ENCODE measurements around the gene GPC5. TPM values are rescaled to one million over a fixed set of nuclear protein-coding genes. Genes with fewer than 3 reads are reported as not detected.
"Not testable (repeated sequence)": the region's sequence is repeated elsewhere in the genome, so short reads cannot be mapped to it uniquely, and the experiment has no call there.

The GPC5 gene
- polyA plus RNA-seq, 4 donors = 0.18 to 0.86 TPM; not detected in 2

- FAIRE-seq = no peak
- peak in 1 of 2 donors; percentile 4 for DNase-seq
These were observed 1445.1 kb downstream of the GPC5 start for GRCh38 chr13:92843549-92843948.

GRCh38 chr13:92849381-92849780 is 1451.0 kb downstream of the GPC5 start:
- DNase-seq = no peak
- Histone ChIP-seq H3K4me1 (ENCODE audit: control insufficient read depth in 3 of 3, insufficient read depth in 2 of 3, low read depth in 1 of 3, low read length in 2 of 3) (no peaks in the 10 kb centered on the region), H3K4me3 (ENCODE audit: low read depth in 1 of 3, low read length in 3 of 3) (no peak overlapping the region), H3K9me3 (ENCODE audit: control insufficient read depth in 2 of 2, insufficient read depth in 1 of 2, low read depth in 1 of 2, low read length in 1 of 2) (no peaks in the 10 kb centered on the region), H3K27ac (ENCODE audit: low read depth in 1 of 3, low read length in 2 of 3) (no peak overlapping the region), H3K27me3 (ENCODE audit: control insufficient read depth in 3 of 3, insufficient read depth in 3 of 3, low read length in 3 of 3) (no peaks in the 10 kb centered on the region), H3K36me3 (ENCODE audit: control insufficient read depth in 3 of 3, insufficient read depth in 2 of 3, low read depth in 1 of 3, low read length in 3 of 3) (no peaks in the 10 kb centered on the region)
- no peak for FAIRE-seq

More at GRCh38 chr13:92843549-92843948, 1445.1 kb downstream of the GPC5 start:
- Histone ChIP-seq H3K36me3 (ENCODE audit: control insufficient read depth in 3 of 3, insufficient read depth in 2 of 3, low read depth in 1 of 3, low read length in 3 of 3) (no peaks in the 10 kb centered on the region), H3K9me3 (ENCODE audit: control insufficient read depth in 2 of 2, insufficient read depth in 1 of 2, low read depth in 1 of 2, low read length in 1 of 2) (no peaks in the 10 kb centered on the region), H3K27ac (ENCODE audit: low read depth in 1 of 3, low read length in 2 of 3) (no peak overlapping the region), H3K27me3 (ENCODE audit: control insufficient read depth in 3 of 3, insufficient read depth in 3 of 3, low read length in 3 of 3) (no peaks in the 10 kb centered on the region), H3K4me3 (ENCODE audit: low read depth in 1 of 3, low read length in 3 of 3) (no peak overlapping the region), H3K4me1 (ENCODE audit: control insufficient read depth in 3 of 3, insufficient read depth in 2 of 3, low read depth in 1 of 3, low read length in 2 of 3) (no peaks in the 10 kb centered on the region)
- WGBS, 3 donors = 30 to 41% (median 30%) methylated on average over 4 of the region's 4 CpGs

GRCh38 chr13:92864584-92865284 is 1466.3 kb downstream of the GPC5 start:
- 73 to 81% (median 74%) methylated on average over 6 of the region's 6 CpGs for WGBS, 3 donors
- no peaks in the 10 kb centered on the region for H3K36me3 ChIP-seq (ENCODE audit: control insufficient read depth in 3 of 3, insufficient read depth in 2 of 3, low read depth in 1 of 3, low read length in 3 of 3)
- H3K4me3 ChIP-seq (ENCODE audit: low read depth in 1 of 3, low read length in 3 of 3) = no peak overlapping the region
- FAIRE-seq (no peak), DNase-seq (no peak)
- no peaks in the 10 kb centered on the region for H3K9me3 ChIP-seq (ENCODE audit: control insufficient read depth in 2 of 2, insufficient read depth in 1 of 2, low read depth in 1 of 2, low read length in 1 of 2)
- no peak overlapping the region for H3K27ac ChIP-seq (ENCODE audit: low read depth in 1 of 3, low read length in 2 of 3)
- H3K27me3 ChIP-seq (ENCODE audit: control insufficient read depth in 3 of 3, insufficient read depth in 3 of 3, low read length in 3 of 3) = no peaks in the 10 kb centered on the region
- no peaks in the 10 kb centered on the region for H3K4me1 ChIP-seq (ENCODE audit: control insufficient read depth in 3 of 3, insufficient read depth in 2 of 3, low read depth in 1 of 3, low read length in 2 of 3)

GRCh38 chr13:92873029-92873428 is 1474.6 kb downstream of the GPC5 start:
- H3K27me3 ChIP-seq (ENCODE audit: control insufficient read depth in 3 of 3, insufficient read depth in 3 of 3, low read length in 3 of 3) = no peaks in the 10 kb centered on the region
- no peaks in the 10 kb centered on the region for H3K4me1 ChIP-seq (ENCODE audit: control insufficient read depth in 3 of 3, insufficient read depth in 2 of 3, low read depth in 1 of 3, low read length in 2 of 3)
- WGBS, 3 donors = 64 to 76% (median 74%) methylated on average over 3 of the region's 3 CpGs
- H3K27ac ChIP-seq (ENCODE audit: low read depth in 1 of 3, low read length in 2 of 3) = no peak overlapping the region
- no peak overlapping the region for H3K4me3 ChIP-seq (ENCODE audit: low read depth in 1 of 3, low read length in 3 of 3)
- FAIRE-seq (no peak), DNase-seq (no peak)
- no peaks in the 10 kb centered on the region for H3K36me3 ChIP-seq (ENCODE audit: control insufficient read depth in 3 of 3, insufficient read depth in 2 of 3, low read depth in 1 of 3, low read length in 3 of 3)
- H3K9me3 ChIP-seq (ENCODE audit: control insufficient read depth in 2 of 2, insufficient read depth in 1 of 2, low read depth in 1 of 2, low read length in 1 of 2) = no peaks in the 10 kb centered on the region

GRCh38 chr13:92886535-92887077 is 1488.2 kb downstream of the GPC5 start:
- DNase-seq (no peak), FAIRE-seq (no peak)
- no peaks in the 10 kb centered on the region for H3K4me1 ChIP-seq (ENCODE audit: control insufficient read depth in 3 of 3, insufficient read depth in 2 of 3, low read depth in 1 of 3, low read length in 2 of 3)
- H3K27ac ChIP-seq (ENCODE audit: low read depth in 1 of 3, low read length in 2 of 3) = no peak overlapping the region
- WGBS, 3 donors = 63 to 69% (median 63%) methylated on average over 1 of the region's 1 CpG
- no peaks in the 10 kb centered on the region for H3K27me3 ChIP-seq (ENCODE audit: control insufficient read depth in 3 of 3, insufficient read depth in 3 of 3, low read length in 3 of 3)
- H3K9me3 ChIP-seq (ENCODE audit: control insufficient read depth in 2 of 2, insufficient read depth in 1 of 2, low read depth in 1 of 2, low read length in 1 of 2) = no peaks in the 10 kb centered on the region
- H3K36me3 ChIP-seq (ENCODE audit: control insufficient read depth in 3 of 3, insufficient read depth in 2 of 3, low read depth in 1 of 3, low read length in 3 of 3) = no peaks in the 10 kb centered on the region
- no peak overlapping the region for H3K4me3 ChIP-seq (ENCODE audit: low read depth in 1 of 3, low read length in 3 of 3)

- Histone ChIP-seq H3K36me3 (ENCODE audit: control insufficient read depth in 3 of 3, insufficient read depth in 2 of 3, low read depth in 1 of 3, low read length in 3 of 3) (no peaks in the 10 kb centered on the region), H3K4me1 (ENCODE audit: control insufficient read depth in 3 of 3, insufficient read depth in 2 of 3, low read depth in 1 of 3, low read length in 2 of 3) (no peaks in the 10 kb centered on the region), H3K9me3 (ENCODE audit: control insufficient read depth in 2 of 2, insufficient read depth in 1 of 2, low read depth in 1 of 2, low read length in 1 of 2) (no peaks in the 10 kb centered on the region), H3K27ac (ENCODE audit: low read depth in 1 of 3, low read length in 2 of 3) (no peak overlapping the region), H3K27me3 (ENCODE audit: control insufficient read depth in 3 of 3, insufficient read depth in 3 of 3, low read length in 3 of 3) (no peaks in the 10 kb centered on the region), H3K4me3 (ENCODE audit: low read depth in 1 of 3, low read length in 3 of 3) (no peak overlapping the region)
- WGBS, 3 donors = 83 to 86% (median 85%) methylated on average over 3 of the region's 3 CpGs
- FAIRE-seq = no peak
- DNase-seq = no peak
These were observed 1496.0 kb downstream of the GPC5 start for GRCh38 chr13:92894447-92894846.

- Histone ChIP-seq H3K4me1 (ENCODE audit: control insufficient read depth in 3 of 3, insufficient read depth in 2 of 3, low read depth in 1 of 3, low read length in 2 of 3) (no peaks in the 10 kb centered on the region), H3K36me3 (ENCODE audit: control insufficient read depth in 3 of 3, insufficient read depth in 2 of 3, low read depth in 1 of 3, low read length in 3 of 3) (no peaks in the 10 kb centered on the region), H3K4me3 (ENCODE audit: low read depth in 1 of 3, low read length in 3 of 3) (no peak overlapping the region), H3K9me3 (ENCODE audit: control insufficient read depth in 2 of 2, insufficient read depth in 1 of 2, low read depth in 1 of 2, low read length in 1 of 2) (no peaks in the 10 kb centered on the region), H3K27me3 (ENCODE audit: control insufficient read depth in 3 of 3, insufficient read depth in 3 of 3, low read length in 3 of 3) (no peaks in the 10 kb centered on the region), H3K27ac (ENCODE audit: low read depth in 1 of 3, low read length in 2 of 3) (no peak overlapping the region)
- 65 to 67% (median 66%) methylated on average over 2 of the region's 2 CpGs for WGBS, 3 donors
- DNase-seq (peak in 1 of 2 donors; percentile 54), FAIRE-seq (no peak)
These were observed 1498.4 kb downstream of the GPC5 start for GRCh38 chr13:92896842-92897241.

- not testable (repeated sequence) for H3K36me3 ChIP-seq (ENCODE audit: control insufficient read depth in 3 of 3, insufficient read depth in 2 of 3, low read depth in 1 of 3, low read length in 3 of 3); H3K27ac ChIP-seq (ENCODE audit: low read depth in 1 of 3, low read length in 2 of 3); H3K4me3 ChIP-seq (ENCODE audit: low read depth in 1 of 3, low read length in 3 of 3); H3K9me3 ChIP-seq (ENCODE audit: control insufficient read depth in 2 of 2, insufficient read depth in 1 of 2, low read depth in 1 of 2, low read length in 1 of 2); FAIRE-seq; H3K4me1 ChIP-seq (ENCODE audit: control insufficient read depth in 3 of 3, insufficient read depth in 2 of 3, low read depth in 1 of 3, low read length in 2 of 3); DNase-seq; H3K27me3 ChIP-seq (ENCODE audit: control insufficient read depth in 3 of 3, insufficient read depth in 3 of 3, low read length in 3 of 3)
These were observed 1500.5 kb downstream of the GPC5 start for GRCh38 chr13:92898946-92899345.

GRCh38 chr13:92900446-92900845 is 1502.0 kb downstream of the GPC5 start:
- Histone ChIP-seq H3K4me3 (ENCODE audit: low read depth in 1 of 3, low read length in 3 of 3) (no peak overlapping the region), H3K27ac (ENCODE audit: low read depth in 1 of 3, low read length in 2 of 3) (no peak overlapping the region), H3K4me1 (ENCODE audit: control insufficient read depth in 3 of 3, insufficient read depth in 2 of 3, low read depth in 1 of 3, low read length in 2 of 3) (no peaks in the 10 kb centered on the region), H3K36me3 (ENCODE audit: control insufficient read depth in 3 of 3, insufficient read depth in 2 of 3, low read depth in 1 of 3, low read length in 3 of 3) (no peaks in the 10 kb centered on the region), H3K9me3 (ENCODE audit: control insufficient read depth in 2 of 2, insufficient read depth in 1 of 2, low read depth in 1 of 2, low read length in 1 of 2) (peaks cover 0 to 6% of the 10 kb centered on the region in 2 donors), H3K27me3 (ENCODE audit: control insufficient read depth in 3 of 3, insufficient read depth in 3 of 3, low read length in 3 of 3) (no peaks in the 10 kb centered on the region)
- DNase-seq (no peak), FAIRE-seq (no peak)
- 52 to 84% (median 74%) methylated on average over 3 of the region's 3 CpGs for WGBS, 3 donors

Data from small intestine (tissue), 7 donors.